Neural progenitor cell (in vitro differentiated cells): ENCODE results near the gene DBH. TPM values are rescaled to one million over a fixed set of nuclear protein-coding genes. Genes with fewer than 3 reads are reported as not detected.

ENCODE experiments used
- DNase-seq: peaks from one replicate; pipeline ENCODE4 v3.0.0-alpha.2; 2016; ENCODE audit warnings: low spot score
- H2AFZ ChIP-seq: fragments of 200-600 bp; sonication (generic); replicated peaks from 2 replicates; pipeline ENCODE4 v1.6.1; 2016; ENCODE audit warnings: antibody characterized with exemption
- H3F3A ChIP-seq: fragments of 200-600 bp; sonication (generic); 2 replicates; pipeline ENCODE4 v1.6.1; 2016; ENCODE audit warnings: antibody characterized with exemption, low read depth
- H3K27ac ChIP-seq: fragments of 200-600 bp; sonication (generic); 2 replicates; pipeline ENCODE4 v1.5.1; 2016; ENCODE audit warnings: mild to moderate bottlenecking
- H3K27me3 ChIP-seq: fragments of 200-600 bp; sonication (generic); 2 replicates; pipeline ENCODE4 v1.6.1; 2016; ENCODE audit warnings: mild to moderate bottlenecking, moderate library complexity
- H3K36me3 ChIP-seq: fragments of 200-600 bp; sonication (generic); 2 replicates; pipeline ENCODE4 v1.5.1; 2016
- H3K4me1 ChIP-seq: fragments of 200-600 bp; sonication (generic); 2 replicates; pipeline ENCODE4 v1.6.1; 2016; ENCODE audit warnings: mixed run types
- H3K4me2 ChIP-seq: fragments of 200-600 bp; sonication (generic); 2 replicates; pipeline ENCODE4 v1.6.1; 2016
- H3K4me3 ChIP-seq: fragments of 200-600 bp; sonication (generic); 2 replicates; pipeline ENCODE4 v1.5.1; 2016
- H3K79me2 ChIP-seq: fragments of 200-600 bp; sonication (generic); 2 replicates; pipeline ENCODE4 v1.6.1; 2016; ENCODE audit warnings: low read depth
- H3K9ac ChIP-seq: fragments of 200-600 bp; sonication (generic); 2 replicates; pipeline ENCODE4 v1.6.1; 2016
- H3K9me3 ChIP-seq: fragments of 200-600 bp; sonication (generic); 2 replicates; pipeline ENCODE4 v1.5.1; 2016; ENCODE audit warnings: low read depth
- H4K20me1 ChIP-seq: fragments of 200-600 bp; sonication (generic); 2 replicates; pipeline ENCODE4 v1.6.1; 2016; ENCODE audit warnings: low read depth
- H3K27ac Mint-ChIP-seq: 3 replicates; pipeline ENCODE4 v1.8.0; 2021; ENCODE audit warnings: mixed read lengths
- H3K27me3 Mint-ChIP-seq: 2 replicates; pipeline ENCODE4 v1.8.0; 2022; ENCODE audit warnings: low read depth, mild to moderate bottlenecking, inconsistent platforms, moderate library complexity, mixed read lengths; ENCODE audit not compliant: insufficient read depth
- H3K36me3 Mint-ChIP-seq: 3 replicates; pipeline ENCODE4 v1.8.0; 2021; ENCODE audit warnings: mixed read lengths
- H3K4me1 Mint-ChIP-seq: 3 replicates; pipeline ENCODE4 v1.8.0; 2021; ENCODE audit warnings: mixed read lengths
- H3K4me3 Mint-ChIP-seq: 3 replicates; pipeline ENCODE4 v1.8.0; 2021; ENCODE audit warnings: mild to moderate bottlenecking, moderate library complexity, mixed read lengths
- H3K9me3 Mint-ChIP-seq: 3 replicates; pipeline ENCODE4 v1.8.0; 2020; ENCODE audit warnings: mixed read lengths
- EZH2 ChIP-seq: fragments of 200-600 bp; sonication (generic); IDR thresholded peaks from 2 replicates; pipeline ENCODE4 v1.6.1; 2017; ENCODE audit warnings: antibody characterized with exemption, mild to moderate bottlenecking, moderate library complexity
- EZH2phosphoT487 ChIP-seq: fragments of 200-600 bp; sonication (generic); IDR thresholded peaks from 2 replicates; pipeline ENCODE4 v1.6.1; 2017; ENCODE audit warnings: antibody characterized with exemption
- total RNA-seq: library from RNA; depleted of rRNA; stranded (reverse); fragments of >200 nt; gene quantifications from 2 replicates; pipeline ENCODE4 v1.2.3, GENCODE V29; 2015; ENCODE audit warnings: low replicate concordance
- TF ChIP-seq, protein P1 (sequence below): fragments of 200-600 bp; sonication (generic); IDR thresholded peaks from 2 replicates; pipeline ENCODE4 v1.5.1; 2017; ENCODE audit warnings: antibody characterized with exemption, mild to moderate bottlenecking

DBH gene
- total RNA-seq, 1 donor from 2014 or later: not detected

DNA sequence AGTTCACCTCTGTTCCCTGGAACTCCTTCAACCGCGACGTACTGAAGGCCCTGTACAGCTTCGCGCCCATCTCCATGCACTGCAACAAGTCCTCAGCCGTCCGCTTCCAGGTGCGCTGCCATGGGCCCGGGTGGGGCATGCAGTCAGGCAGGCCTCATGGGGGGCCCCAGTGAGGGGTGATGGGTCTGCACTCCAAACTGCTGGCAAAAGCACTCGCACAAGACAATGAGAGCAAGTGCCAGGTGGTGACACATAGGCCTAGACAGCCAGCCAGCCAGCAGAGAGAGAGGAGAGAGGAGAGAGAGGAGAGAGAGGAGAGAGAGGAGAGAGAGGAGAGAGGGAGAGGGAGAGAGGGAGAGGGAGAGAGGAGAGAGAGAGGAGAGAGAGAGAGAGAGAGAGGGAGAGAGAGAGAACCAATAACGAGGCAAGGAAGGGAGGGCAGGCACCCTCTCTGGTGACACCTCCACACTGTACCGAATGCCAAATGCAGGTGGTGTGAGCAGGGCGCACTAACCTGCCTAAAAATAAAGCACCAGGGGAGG, 21.0 kb downstream of the DBH start:
- Histone ChIP-seq H3F3A (peaks cover 8% of the 10 kb centered on the region), H3K27me3 (peaks cover 64% of the 10 kb centered on the region), H3K9me3 (no peaks in the 10 kb centered on the region), H3K9ac (no peak overlapping the region), H3K4me3 (no peak overlapping the region), H3K4me1 (peaks cover 17% of the 10 kb centered on the region), H2AFZ (no peak overlapping the region), H3K36me3 (no peaks in the 10 kb centered on the region), H4K20me1 (no peaks in the 10 kb centered on the region), H3K27ac (no peak overlapping the region), H3K79me2 (no peaks in the 10 kb centered on the region), H3K4me2 (no peak overlapping the region)
- Mint-ChIP-seq H3K27ac (no peak overlapping the region), H3K27me3 (peaks cover 31% of the 10 kb centered on the region), H3K4me3 (no peak overlapping the region), H3K4me1 (peaks cover 23% of the 10 kb centered on the region), H3K9me3 (no peaks in the 10 kb centered on the region), H3K36me3 (no peaks in the 10 kb centered on the region)
- DNase-seq: no peak
- TF ChIP-seq, protein P1, sequence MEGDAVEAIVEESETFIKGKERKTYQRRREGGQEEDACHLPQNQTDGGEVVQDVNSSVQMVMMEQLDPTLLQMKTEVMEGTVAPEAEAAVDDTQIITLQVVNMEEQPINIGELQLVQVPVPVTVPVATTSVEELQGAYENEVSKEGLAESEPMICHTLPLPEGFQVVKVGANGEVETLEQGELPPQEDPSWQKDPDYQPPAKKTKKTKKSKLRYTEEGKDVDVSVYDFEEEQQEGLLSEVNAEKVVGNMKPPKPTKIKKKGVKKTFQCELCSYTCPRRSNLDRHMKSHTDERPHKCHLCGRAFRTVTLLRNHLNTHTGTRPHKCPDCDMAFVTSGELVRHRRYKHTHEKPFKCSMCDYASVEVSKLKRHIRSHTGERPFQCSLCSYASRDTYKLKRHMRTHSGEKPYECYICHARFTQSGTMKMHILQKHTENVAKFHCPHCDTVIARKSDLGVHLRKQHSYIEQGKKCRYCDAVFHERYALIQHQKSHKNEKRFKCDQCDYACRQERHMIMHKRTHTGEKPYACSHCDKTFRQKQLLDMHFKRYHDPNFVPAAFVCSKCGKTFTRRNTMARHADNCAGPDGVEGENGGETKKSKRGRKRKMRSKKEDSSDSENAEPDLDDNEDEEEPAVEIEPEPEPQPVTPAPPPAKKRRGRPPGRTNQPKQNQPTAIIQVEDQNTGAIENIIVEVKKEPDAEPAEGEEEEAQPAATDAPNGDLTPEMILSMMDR: no peak
- TF ChIP-seq EZH2 (no peak), EZH2phosphoT487 (no peak)

DNA sequence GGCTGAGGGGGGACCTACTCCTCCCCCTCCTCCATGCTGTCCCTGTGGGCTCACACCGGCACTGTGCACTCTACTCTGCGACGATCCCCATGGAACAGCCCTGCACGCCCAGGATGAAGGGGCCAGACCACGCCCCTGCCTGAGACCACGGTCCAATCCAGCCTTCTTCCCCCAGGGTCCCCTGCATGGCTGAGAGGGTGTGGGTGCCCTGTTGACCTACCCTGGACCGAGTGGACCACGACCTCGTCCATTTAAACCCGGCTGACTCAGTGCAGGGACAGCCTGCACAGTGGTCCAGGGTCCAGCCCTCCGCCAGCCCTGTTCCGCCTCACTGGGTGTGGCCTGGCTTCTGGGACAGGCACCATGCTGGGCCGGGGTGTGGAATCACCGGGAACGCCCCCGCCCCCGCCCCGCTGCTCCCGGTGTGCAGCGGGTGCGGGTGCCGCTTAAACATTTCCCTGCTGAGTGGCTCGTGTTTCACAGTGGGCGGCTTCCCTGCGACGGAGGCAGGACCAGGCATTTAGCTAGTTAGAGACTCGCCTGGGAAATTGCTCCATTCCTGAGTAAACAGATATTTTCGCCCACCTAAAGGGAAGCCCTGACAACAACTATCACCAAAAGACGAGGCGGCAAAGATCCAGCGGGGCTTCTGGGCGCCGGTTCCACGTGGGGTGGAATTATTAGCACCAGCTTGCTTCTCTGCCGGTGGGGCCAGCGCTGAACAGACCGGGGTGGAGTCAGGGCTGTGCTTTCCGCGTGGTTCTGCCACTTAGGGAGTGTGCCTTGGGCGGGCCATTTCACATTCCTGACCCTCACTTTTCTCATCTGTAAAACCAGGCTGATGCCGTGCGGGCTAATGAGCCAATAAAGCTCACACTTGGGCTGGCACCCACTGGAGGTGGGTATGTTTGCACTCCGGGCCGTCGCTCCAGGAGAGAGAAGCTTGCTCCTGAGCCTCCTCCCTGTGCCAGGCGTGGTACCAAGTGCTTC, 22.6 kb downstream of the DBH start:
- Histone ChIP-seq H3K27ac (no peak overlapping the region), H3K4me1 (peaks cover 17% of the 10 kb centered on the region), H3K9me3 (no peaks in the 10 kb centered on the region), H3K27me3 (peaks cover 64% of the 10 kb centered on the region), H3K79me2 (no peaks in the 10 kb centered on the region), H4K20me1 (no peaks in the 10 kb centered on the region), H3K4me3 (peak overlapping the region; percentile 30), H2AFZ (peak overlapping the region; percentile 35), H3F3A (peaks cover 8% of the 10 kb centered on the region), H3K36me3 (no peaks in the 10 kb centered on the region), H3K4me2 (peak overlapping the region; percentile 77), H3K9ac (no peak overlapping the region)
- H3K27ac Mint-ChIP-seq: peak overlapping the region; percentile 33
- H3K27me3 Mint-ChIP-seq: peaks cover 29% of the 10 kb centered on the region
- H3K36me3 Mint-ChIP-seq: no peaks in the 10 kb centered on the region
- H3K4me3 Mint-ChIP-seq: no peak overlapping the region
- no peaks in the 10 kb centered on the region for H3K9me3 Mint-ChIP-seq
- H3K4me1 Mint-ChIP-seq: peaks cover 23% of the 10 kb centered on the region
- no peak for TF ChIP-seq EZH2
- no peak for TF ChIP-seq EZH2phosphoT487
- TF ChIP-seq, protein P1: no peak
- peak; percentile 67 for DNase-seq

DNA sequence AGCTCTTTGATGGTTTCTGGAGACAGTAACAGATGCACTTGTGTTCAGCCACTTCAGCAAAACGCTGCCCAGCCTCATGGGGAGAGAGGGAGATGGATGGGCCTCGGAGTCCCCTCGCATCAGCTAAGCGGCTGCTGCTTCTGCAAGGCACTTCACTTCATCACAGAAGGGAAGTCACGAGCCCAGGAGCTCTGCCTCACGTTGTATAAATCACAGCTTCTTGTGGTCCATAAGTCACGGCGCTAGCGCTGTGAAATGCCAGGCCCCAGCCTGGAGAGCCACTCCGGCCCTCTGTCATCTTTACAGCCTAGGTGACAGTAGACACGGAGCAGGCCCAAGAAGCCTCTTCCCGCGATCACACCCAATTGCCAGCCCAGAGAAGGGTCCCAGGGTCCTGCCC, 23.4 kb downstream of the DBH start:
- peaks cover 29% of the 10 kb centered on the region for H3K27me3 Mint-ChIP-seq
- H2AFZ ChIP-seq: no peak overlapping the region
- H3K4me3 Mint-ChIP-seq: no peak overlapping the region
- no peaks in the 10 kb centered on the region for H4K20me1 ChIP-seq
- DNase-seq: no peak
- H3K4me1 ChIP-seq: peaks cover 17% of the 10 kb centered on the region
- H3K9me3 ChIP-seq: no peaks in the 10 kb centered on the region
- peaks cover 8% of the 10 kb centered on the region for H3F3A ChIP-seq
- no peaks in the 10 kb centered on the region for H3K9me3 Mint-ChIP-seq
- no peaks in the 10 kb centered on the region for H3K36me3 Mint-ChIP-seq
- TF ChIP-seq EZH2 (no peak), EZH2phosphoT487 (no peak)
- TF ChIP-seq, protein P1: no peak
- H3K4me2 ChIP-seq: no peak overlapping the region
- H3K4me1 Mint-ChIP-seq: peaks cover 23% of the 10 kb centered on the region
- peak overlapping the region; percentile 33 for H3K27ac Mint-ChIP-seq
- no peak overlapping the region for H3K9ac ChIP-seq
- no peak overlapping the region for H3K27ac ChIP-seq
- peaks cover 62% of the 10 kb centered on the region for H3K27me3 ChIP-seq
- H3K79me2 ChIP-seq: no peaks in the 10 kb centered on the region
- H3K4me3 ChIP-seq: no peak overlapping the region
- no peaks in the 10 kb centered on the region for H3K36me3 ChIP-seq
